Renal pelvis (tissue), 4 donors: ENCODE data around the gene SLC1A5. TPM values are rescaled to one million over a fixed set of nuclear protein-coding genes. Genes with fewer than 3 reads are reported as not detected.
"Not testable (repeated sequence)": the region's sequence is repeated elsewhere in the genome, so short reads cannot be mapped to it uniquely, and the experiment has no call there.

Experiments used
- DNase-seq: peaks from one replicate; pipeline ENCODE4 v3.0.0-alpha.2; 2013
- polyA plus RNA-seq, 3 donors: library from polyadenylated mRNA; unstranded; fragments of 120-200 nt; gene quantifications; one replicate each; pipeline ENCODE4 v1.2.1, GENCODE V29; 2013; ENCODE audit not compliant: insufficient read length in 3 of 3

SLC1A5 gene
- polyA plus RNA-seq, 3 donors = 45.9 to 54.0 (median 50.2) TPM

DNA sequence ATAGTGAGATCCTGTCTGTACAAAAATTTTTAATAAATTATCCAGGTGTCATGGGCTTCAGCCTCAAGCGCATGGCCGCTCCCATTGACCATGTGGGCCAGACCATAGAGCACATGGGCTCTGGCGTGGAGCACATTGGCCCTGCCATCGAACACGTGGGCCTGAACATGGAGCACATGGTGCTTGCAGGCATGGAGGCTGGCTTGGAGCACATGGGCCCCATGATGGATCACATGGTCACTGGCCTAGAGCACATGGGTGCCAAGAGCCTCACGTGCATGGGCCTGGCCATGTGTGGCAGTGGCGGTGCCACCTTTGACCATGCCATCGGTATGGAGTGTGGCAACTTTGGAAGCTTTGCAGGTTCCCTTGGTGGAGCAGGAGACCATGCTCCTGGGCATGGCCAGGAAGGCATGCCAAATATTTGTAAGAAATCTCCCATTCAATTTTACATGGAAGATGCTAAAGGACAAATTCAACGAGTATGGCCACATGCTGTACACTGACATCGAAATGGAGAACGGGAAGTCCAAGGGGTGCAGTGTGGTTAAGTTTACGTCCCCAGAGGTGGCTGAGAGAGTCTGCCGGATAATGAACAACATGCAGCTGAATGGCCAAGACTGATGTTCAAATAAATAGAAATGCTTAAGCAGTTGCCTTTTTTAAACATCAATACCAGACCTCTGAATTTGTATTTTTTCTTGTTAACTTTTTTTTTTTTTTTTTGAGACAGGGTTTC lies 21.3 kb upstream of the SLC1A5 start:
- no peak for DNase-seq

DNA sequence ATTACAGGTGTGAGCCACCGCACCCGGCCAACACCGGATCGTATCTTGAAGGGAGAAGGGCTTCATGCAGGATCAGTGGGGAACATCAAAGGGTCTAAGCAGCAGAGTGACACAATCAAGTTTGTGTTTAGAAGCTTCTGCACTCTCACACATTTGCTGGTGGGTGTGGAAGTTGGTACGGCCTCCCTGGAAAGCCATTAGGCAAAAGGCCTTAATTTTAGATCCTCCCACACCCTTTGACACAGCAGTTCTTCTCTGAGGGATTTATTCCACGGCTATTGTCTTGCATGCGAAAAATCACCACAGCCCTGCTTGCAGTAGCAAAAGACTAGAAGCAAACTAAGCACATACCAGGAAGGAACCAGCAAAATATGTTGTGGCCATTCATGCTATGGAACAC lies 18.3 kb upstream of the SLC1A5 start:
- DNase-seq = no peak

DNA sequence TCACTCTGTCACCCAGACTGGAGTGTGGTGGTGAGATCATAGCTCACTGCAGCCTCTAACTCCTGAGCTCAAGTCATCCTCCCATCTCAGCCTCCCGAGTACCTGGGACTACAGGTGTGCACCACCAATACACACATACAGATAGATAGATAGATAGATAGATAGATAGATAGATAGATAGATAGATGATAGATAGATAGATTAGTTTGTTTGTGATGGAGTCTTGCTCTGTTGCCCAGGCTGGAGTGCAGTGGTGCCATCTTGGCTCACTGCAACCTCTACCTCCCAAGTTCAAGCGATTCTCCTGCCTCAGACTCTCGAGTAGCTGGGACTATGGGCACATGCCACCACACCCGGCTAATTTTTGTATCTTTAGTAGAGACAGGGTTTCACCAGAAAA lies 16.0 kb upstream of the SLC1A5 start:
- DNase-seq = not testable (repeated sequence)

DNA sequence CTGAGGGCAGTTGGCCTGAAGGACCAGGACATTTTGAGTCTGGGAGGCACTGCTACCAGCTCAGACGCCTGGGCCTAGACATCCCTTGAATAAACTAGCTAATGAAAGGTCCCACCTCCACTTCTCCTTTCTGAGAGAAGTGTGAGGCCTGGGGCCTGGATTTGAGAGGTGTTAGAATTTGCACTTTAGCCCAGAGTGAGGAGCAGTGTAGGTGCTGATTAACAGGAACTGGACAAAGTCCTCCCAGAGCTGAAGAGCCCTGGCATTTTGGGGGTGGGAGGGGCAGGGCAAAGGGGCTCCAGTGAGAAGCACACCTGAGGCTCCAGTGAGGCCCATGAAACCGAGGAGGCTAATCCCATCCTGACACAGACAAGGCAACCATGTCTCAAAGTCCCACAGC lies 15.2 kb upstream of the SLC1A5 start:
- no peak for DNase-seq

DNA sequence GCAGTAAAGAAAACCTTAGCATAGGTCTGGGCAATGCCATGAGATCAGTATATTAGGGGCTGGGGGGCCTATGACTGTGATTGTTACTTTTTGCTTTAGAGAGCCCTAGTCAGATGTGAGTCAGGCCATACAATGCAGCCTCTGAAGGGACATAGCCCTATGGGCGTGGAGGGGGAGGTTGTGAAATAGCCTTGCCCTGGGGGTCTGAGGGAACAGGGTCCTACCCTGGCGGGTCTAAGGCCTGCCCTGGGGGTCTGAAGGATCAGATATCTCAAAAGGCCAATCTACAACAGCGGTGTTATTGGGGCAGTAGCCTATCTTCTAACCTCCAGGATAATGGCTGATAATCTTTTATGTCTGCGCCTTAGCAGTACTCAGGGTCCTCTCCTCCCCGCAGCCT lies 13.8 kb upstream of the SLC1A5 start:
- no peak for DNase-seq

DNA sequence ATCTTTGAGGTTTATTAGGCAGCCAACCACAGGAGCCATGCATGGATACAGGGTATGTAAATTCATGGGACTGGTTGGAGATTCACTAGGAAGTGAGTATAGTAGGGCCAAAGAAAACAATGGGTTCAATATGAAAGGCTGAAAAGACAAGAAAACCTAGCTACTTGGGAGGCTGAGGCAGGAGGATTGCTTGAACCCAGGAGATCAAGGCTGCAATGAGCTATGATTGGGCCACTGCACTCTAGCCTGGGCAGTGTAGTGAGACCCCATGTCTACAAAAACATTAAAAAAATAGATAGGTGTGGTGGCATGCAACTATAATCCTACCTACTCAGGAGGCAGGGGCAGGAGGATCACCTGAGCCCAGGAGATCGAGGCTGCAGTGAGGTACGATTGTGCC lies 10.3 kb upstream of the SLC1A5 start:
- DNase-seq = no peak

DNA sequence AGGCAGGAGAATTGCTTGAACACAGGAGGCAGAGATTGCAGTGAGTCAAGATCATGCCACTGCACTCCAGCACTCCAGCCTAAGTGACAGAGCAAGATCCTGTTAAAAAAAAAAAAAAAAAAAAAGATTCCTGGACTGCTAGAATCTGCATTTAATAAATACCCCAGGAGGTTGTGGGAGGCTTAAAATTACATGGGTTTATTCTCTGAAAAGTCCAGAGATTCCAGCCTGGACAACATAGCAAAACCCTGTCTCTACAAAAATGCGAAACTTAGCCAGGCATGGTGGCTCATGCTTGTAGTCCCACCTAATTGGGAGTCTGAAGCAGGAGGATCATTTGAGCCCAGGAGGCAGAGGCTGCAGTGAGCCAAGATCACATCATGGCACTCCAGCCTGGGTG lies 9.5 kb upstream of the SLC1A5 start:
- DNase-seq = no peak

DNA sequence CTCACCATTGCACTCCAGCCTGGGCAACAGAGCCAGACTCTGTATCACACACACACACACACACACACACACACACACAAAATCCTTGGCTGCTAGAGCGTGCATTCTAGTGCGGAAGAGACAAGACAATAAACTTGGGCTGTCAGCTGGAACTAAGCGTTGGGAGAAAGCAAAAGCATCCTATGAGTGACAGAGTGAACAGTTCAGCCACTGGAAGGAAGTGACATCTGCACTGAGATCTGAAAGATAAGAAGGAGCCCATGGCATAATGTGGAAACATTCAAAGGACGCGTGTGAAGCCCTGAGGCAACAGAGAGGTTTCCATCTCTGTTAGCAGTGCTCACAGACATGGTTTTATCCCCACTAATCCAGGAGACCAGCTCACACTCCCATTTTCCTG lies 3.5 kb upstream of the SLC1A5 start:
- no peak for DNase-seq

DNA sequence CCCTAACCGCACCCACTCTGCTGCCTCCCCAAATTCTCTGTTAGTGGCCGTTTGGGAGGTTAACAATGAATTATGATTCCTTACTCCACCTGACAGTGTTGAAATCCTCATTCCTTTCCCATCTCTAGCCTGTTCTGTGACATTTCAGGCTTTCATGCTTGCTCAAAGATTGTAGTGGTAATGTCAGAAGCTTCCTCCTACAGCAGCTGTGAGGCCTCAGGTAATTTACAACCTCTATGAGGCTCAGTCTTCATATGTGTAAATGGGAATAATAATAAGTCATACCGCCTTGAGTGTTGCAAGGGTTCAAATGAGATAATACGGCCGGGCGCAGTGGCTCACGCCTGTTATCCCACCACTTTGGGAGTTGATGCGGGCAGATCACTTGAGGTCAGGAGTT lies 977 bp upstream of the SLC1A5 start:
- DNase-seq = no peak

DNA sequence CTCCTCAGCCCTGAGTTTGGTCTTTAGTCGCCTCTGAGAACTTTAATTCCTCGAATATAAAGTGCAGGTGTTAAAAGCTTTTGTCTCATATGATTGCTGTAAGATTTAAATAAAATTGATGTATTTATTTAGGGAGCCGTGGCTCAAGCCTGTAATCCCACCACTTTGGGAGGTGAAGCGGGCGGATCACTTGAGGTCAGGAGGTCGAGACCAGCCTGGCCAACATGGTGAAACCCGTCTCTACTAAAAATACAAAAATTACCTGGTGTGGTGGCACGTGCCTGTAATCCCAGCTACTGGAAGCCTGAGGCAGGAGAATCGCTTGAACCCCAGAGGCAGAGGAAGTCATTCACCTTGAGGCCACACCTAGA lies 559 bp upstream of the SLC1A5 start:
- no peak for DNase-seq

DNA sequence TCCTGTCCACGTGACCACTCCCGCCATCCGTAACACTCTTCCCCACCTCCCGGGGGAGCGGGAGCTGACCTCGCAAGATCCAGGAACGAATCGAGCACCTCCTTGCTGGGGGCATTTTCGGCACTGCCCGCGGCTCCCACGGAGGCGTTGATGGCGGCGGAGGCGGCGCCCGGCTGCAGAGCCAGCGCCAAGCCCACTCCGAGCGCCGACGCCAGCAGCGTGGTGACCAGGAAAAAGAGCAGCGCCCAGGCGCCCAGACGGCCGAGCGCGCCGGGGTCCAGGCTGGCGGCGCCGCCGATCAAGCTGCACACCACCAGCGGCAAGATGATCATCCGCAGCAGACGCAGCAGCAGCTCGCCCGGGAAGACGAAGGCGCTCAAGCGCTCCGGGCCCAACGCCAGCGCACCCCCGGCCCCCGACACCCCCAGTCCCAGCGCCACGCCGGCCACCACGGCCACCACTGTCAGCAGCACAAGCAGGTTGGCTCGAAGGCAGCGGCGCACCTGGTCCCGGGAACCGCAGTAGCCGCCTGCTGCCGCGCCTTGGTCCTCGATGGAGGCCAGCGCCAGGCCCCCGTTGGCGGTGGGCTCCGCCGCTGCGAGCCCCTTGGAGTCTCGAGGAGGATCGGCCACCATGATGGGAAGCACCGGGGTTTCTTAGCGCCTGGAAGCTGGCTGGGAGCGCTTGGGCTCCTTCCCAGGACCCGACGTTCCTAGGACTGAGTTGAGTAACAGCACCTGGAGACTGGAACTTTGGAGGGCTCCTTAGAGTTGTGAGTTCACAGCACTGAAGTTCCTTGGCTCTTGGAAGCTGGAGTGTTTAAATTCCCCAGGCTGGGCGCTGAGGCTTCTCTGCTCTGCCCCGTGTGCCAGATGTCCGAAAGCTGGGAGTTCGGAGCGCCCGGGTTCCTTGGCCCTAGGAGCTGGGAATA lies 798 bp downstream of the SLC1A5 start:
- DNase-seq = no peak

DNA sequence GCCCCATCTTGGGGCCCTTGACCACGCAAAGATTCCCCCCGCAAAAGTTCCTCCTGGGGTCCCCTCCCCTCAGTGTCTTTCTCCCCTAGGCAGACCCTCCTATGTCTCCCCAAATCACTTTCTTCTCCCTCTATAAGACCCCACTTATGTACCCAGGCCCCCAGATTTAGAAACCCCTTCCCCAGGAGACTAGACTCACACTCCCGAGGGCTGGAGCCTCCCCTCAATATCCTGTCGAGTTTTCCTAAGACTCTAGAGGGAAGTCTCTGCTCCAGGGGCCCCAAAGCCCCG lies 1.4 kb downstream of the SLC1A5 start:
- no peak for DNase-seq

DNA sequence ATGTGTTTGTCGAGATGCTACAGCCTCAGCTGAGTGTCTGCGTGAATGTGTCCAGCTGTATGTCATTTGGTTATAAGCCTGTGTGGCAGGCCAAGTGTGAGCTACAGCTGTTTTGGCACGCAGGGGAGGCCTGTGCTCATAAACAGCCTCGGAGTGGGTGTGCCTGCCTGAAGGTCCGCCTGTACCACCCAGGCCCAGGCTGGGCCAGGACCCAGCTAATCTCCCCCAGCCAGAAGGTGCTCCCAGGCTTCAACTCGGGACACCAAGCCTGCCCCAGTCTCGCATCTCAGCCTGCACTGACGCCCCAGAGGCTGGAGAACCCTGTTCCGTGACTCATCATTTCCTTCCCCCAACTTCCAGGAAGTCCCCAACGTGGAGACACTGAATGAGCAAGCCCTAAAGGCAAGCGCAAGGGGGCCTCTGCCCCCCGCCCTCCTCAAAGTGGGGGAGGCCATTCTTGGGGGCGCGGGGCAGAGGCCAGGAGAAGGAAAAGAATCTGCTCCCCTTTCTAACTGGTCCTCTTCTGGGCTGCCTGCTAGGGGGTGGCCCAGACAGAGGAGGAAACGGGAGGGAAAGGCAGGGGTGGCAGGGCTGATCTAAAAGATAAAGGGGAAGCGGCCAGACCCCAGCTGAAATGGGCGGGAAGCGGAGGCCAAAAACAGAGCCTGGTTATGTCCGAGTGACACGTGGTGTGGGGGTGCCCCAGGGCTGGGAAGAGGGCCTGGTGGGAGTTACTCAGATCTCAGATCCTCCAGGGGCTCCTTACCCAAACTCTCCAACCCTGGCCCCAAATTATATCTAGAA lies 2.0 kb downstream of the SLC1A5 start:
- no peak for DNase-seq

DNA sequence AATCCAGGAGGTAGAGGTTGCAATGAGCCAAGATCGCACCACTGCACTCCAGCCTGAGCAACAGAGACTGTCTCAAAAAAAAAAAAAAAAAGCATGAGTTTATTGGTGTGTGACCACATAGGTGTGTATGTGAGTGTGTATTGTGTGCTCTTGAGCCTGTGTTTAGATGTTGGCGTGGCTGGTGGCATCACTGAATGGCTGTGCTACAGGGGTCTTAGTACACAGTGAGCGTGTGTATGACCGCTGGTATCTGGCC lies 2.5 kb downstream of the SLC1A5 start:
- no peak for DNase-seq

DNA sequence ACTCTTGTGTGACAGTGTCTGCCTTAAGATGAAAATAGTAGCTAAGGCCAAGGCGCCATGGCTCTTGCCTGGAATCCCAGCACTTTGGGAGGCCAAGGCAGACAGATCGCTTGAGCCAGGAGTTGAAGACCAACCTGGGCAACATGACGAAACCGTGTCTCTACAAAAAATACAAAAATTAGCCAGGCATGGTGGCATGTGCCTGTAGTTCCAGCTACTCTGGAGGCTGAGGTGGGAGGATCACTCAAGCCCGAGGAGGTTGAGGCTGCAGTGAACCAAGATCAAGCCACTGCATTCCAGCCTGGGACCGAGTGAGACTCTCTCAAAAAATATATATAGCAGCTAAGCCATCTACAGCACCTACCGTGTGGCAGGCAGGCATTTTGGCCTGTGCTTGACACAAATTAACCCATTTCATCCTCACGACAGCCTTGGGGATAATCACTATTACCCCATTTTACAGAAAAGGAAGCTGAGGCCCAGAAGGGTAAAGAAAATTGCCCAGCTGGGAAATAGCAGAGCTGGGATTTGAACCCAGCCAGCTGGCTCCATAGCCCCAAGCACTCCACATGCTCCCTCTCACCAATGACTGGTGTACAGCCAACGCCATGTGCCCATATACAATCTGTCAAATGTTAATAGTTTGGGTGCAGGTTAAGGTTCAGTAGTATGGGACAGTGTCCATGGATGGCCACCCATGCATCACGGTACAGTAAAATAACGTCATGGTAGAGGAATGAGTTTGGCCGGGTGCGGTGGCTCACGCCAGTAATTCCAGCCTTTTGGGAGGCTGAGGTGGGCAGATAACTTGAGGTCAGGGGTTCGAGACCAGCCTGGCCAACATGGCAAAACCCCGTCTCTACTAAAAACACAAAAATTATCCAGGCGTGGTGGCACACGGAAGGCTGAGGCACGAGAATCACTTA lies 3.1 kb downstream of the SLC1A5 start:
- DNase-seq = no peak

DNA sequence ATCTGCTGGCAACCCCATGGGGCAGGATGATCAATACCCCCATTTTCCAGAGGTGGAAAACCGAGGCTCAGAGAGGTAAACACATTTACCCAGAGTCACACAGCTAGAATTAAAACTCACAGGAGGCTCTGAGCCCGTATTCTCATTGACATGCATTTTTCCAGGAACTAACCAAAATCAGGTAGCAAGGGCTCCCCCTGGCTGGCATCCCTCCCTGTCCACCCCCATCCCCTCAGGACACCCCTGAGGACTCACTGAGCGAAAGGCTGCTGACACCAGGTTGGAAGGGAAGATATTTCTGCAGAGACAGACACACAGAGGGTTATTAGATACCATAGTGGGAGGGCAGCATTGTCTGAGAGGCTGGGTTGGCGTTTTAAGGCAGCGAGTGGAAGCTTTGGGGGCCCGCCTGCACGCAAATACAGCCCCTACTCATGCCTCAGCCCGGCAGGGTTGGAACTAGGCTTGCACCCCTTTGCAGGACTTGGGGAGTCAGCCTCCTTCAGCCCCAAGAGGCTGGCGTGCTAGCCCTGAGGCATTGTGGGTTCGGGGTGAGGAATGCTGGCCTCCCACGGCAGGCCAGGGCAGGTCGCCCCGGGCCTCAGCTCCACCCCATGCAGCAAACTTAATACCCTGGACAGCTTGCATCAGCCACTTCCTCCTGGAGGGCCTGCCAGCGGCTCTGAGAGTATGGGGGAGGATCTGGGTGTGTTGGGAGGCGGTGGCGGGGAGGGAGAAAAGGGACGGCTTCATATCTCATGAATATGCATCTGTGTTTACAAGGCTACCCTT lies 3.9 kb downstream of the SLC1A5 start:
- no peak for DNase-seq

DNA sequence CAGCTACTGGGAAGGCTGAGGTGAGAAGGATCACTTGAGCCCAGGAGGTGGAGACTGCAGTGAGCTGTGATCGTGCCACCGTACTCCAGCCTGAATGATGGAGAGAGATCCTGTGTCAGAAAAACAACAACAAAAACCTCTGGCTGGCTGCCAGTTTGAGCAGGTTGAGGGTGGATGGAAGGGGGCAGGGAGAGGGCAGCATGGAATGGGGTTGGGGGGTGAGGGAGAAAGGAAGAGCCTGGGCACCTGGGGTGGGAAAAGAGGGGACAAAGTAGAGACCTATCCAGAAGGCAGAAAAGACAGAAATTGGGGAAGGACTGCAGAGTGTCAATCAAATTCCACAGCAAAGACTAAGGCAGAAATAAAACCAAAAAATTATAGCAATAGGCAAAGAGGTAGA lies 4.7 kb downstream of the SLC1A5 start:
- DNase-seq = no peak

DNA sequence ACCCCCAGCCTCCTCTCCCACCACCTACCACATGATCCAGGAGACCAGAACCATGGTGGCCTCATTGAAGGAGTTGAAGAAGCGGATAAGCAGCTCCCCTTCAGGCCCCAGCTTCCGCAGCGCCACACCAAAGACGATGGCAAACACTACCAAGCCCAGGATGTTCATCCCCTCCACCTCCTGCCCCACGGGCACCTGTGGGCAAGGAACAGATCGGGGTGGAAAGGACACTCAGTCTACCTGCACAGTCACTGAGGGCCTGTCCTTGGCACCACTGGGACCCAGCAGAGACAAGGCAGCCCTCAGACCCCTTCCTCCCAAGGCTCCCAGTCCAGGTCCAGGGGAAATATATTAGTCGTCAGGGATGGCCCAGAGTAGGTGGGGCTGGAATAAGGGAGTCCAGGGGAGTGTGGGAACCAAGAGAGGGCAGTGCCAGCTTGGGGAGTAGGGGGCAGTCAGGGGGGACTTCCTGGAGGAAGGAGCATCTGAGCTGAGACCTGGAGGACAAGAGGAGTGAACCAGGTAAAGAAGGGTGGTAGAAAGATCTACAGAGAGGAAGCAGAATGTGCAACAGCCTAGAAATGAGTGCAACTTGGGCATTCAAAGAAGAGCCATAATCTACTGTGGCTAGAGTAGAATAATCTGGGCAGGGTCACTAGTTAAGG lies 5.9 kb downstream of the SLC1A5 start:
- DNase-seq = no peak

DNA sequence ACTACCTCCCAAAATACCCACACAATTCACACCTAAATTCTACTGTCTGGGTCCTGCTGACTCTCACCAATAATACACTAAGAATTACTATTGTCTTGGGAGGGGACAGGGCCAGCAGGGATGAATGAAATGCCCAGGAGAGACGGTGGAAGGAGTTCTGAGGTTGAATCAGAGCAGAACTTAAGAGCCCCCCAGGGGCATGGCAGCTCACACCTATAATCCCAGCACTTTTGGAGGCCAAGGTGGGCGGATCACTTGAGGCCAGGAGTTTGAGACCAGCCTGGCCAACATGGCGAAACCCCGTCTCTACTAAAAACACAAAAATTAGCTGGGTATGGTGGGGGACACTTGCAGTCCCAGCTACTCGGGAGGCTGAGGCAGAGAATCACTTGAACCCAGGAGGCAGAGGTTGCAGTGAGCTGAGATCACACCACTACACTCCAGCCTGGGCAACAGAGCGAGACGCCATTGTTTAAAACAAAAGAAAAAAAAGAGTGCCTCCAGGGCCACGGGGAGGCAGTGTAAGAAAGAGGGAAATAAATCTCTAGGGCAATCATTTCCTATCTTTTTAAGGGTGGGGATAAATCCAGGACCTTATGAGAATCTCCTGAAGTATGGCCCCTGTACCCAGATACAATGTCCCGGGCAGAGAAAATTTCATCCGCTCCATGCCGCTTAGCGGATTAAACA lies 10.3 kb downstream of the SLC1A5 start:
- DNase-seq = not testable (repeated sequence)
